ENCODE measurements around the gene SCFD2.

GRCh38 chr4:52876069-52876468, 489.8 kb downstream of the SCFD2 start:
- TF ChIP-seq CTCF (IDR thresholded peaks at IDR 0.05; ENCODE audit: control extremely low read depth in 1 of 3, insufficient read depth in 1 of 3, low read depth in 1 of 3, low read length in 3 of 3) (no peak), POLR2A (IDR thresholded peaks at IDR 0.05; ENCODE audit: control extremely low read depth in 1 of 2, low read depth in 2 of 2, low read length in 2 of 2) (no peak), RAD21 (IDR thresholded peaks at IDR 0.05 in 1 of 2, conservative IDR thresholded peaks at IDR 0.05 in 1 of 2; ENCODE audit: low read depth in 2 of 2, low read length in 2 of 2) (no peak), USF2 (IDR thresholded peaks at IDR 0.05; ENCODE audit: low read length) (no peak), MAX (IDR thresholded peaks at IDR 0.05) (no peak)

Data from H1 (cell line).